GM21786 (cell line): ENCODE measurements around the gene RPP38.

Experiments
- ATAC-seq: cut with Tn5 transposase; IDR thresholded peaks from one replicate; pipeline ENCODE4 v1.9.1; 2021; ENCODE audit not compliant: unreplicated experiment

RPP38 gene

GRCh38 chr10:15106352-15107013, 9.3 kb downstream of the RPP38 start:
- ATAC-seq, result peak; percentile 78

- no peak for ATAC-seq
Observed at GRCh38 chr10:15112657-15113056, 15.5 kb downstream of the RPP38 start.

GRCh38 chr10:15113766-15114165, 16.6 kb downstream of the RPP38 start:
- no peak for ATAC-seq

- no peak for ATAC-seq
Observed at GRCh38 chr10:15116225-15116624, 19.1 kb downstream of the RPP38 start.

GRCh38 chr10:15118615-15119014, 21.5 kb downstream of the RPP38 start:
- no peak for ATAC-seq

GRCh38 chr10:15120523-15120922, 23.4 kb downstream of the RPP38 start:
- ATAC-seq, result no peak

GRCh38 chr10:15121707-15122106, 24.6 kb downstream of the RPP38 start:
- ATAC-seq, result no peak

- ATAC-seq, result peak; percentile 95
Observed at GRCh38 chr10:15122477-15123030, 25.4 kb downstream of the RPP38 start.

GRCh38 chr10:15123749-15124184, 26.6 kb downstream of the RPP38 start:
- no peak for ATAC-seq

- no peak for ATAC-seq
Observed at GRCh38 chr10:15124190-15124589, 27.0 kb downstream of the RPP38 start.

- ATAC-seq, result no peak
Observed at GRCh38 chr10:15124908-15125307, 27.8 kb downstream of the RPP38 start.

- ATAC-seq, result no peak
Observed at GRCh38 chr10:15131330-15131729, 34.2 kb downstream of the RPP38 start.

GRCh38 chr10:15136129-15137035, 39.2 kb downstream of the RPP38 start:
- ATAC-seq, result no peak

GRCh38 chr10:15137036-15137359, 39.8 kb downstream of the RPP38 start:
- ATAC-seq, result no peak

GRCh38 chr10:15137636-15138035, 40.5 kb downstream of the RPP38 start:
- ATAC-seq, result no peak

- no peak for ATAC-seq
Observed at GRCh38 chr10:15140698-15141097, 43.5 kb downstream of the RPP38 start.

GRCh38 chr10:15141136-15142054, 44.2 kb downstream of the RPP38 start:
- ATAC-seq, result peak; percentile 95

GRCh38 chr10:15144788-15145187, 47.6 kb downstream of the RPP38 start:
- ATAC-seq, result no peak

- ATAC-seq, result no peak
Observed at GRCh38 chr10:15146366-15146765, 49.2 kb downstream of the RPP38 start.

GRCh38 chr10:15147594-15148392, 50.6 kb downstream of the RPP38 start:
- no peak for ATAC-seq
